Activated T-cell treated with anti-CD3 and anti-CD28 coated beads, Interleukin-2, amount 50 U/mL, for 4 hours (primary cell): ENCODE data around the gene CCNYL1. TPM values are rescaled to one million over a fixed set of nuclear protein-coding genes. Genes with fewer than 3 reads are reported as not detected.

Experiments
- ATAC-seq, 2 donors: fragments of 200-7000 bp; cut with Tn5 transposase; one replicate each; pipeline ENCODE4 v1.10.0; 2021
- DNase-seq: peaks from one replicate; pipeline ENCODE4 v3.0.0-alpha.2; 2020
- H3K27me3 Mint-ChIP-seq: one replicate; pipeline ENCODE4 v1.8.0; 2021; ENCODE audit warnings: low read depth, mixed read lengths
- H3K36me3 Mint-ChIP-seq: one replicate; pipeline ENCODE4 v1.8.0; 2022; ENCODE audit warnings: mixed read lengths; ENCODE audit not compliant: insufficient read depth
- H3K4me1 Mint-ChIP-seq: one replicate; pipeline ENCODE4 v1.8.0; 2021; ENCODE audit warnings: low read depth, mixed read lengths
- H3K4me3 Mint-ChIP-seq: one replicate; pipeline ENCODE4 v1.8.0; 2021; ENCODE audit warnings: mild to moderate bottlenecking, moderate library complexity, mixed read lengths
- H3K9me3 Mint-ChIP-seq: one replicate; pipeline ENCODE4 v1.8.0; 2021; ENCODE audit warnings: mixed read lengths
- total RNA-seq, 3 donors: library from RNA; stranded (reverse); gene quantifications; one replicate each; pipeline ENCODE4 v1.2.1, GENCODE V29; 2021

CCNYL1 gene
- total RNA-seq, 3 donors from 2014 or later: 6.3 to 10.3 (median 6.7) TPM

DNA sequence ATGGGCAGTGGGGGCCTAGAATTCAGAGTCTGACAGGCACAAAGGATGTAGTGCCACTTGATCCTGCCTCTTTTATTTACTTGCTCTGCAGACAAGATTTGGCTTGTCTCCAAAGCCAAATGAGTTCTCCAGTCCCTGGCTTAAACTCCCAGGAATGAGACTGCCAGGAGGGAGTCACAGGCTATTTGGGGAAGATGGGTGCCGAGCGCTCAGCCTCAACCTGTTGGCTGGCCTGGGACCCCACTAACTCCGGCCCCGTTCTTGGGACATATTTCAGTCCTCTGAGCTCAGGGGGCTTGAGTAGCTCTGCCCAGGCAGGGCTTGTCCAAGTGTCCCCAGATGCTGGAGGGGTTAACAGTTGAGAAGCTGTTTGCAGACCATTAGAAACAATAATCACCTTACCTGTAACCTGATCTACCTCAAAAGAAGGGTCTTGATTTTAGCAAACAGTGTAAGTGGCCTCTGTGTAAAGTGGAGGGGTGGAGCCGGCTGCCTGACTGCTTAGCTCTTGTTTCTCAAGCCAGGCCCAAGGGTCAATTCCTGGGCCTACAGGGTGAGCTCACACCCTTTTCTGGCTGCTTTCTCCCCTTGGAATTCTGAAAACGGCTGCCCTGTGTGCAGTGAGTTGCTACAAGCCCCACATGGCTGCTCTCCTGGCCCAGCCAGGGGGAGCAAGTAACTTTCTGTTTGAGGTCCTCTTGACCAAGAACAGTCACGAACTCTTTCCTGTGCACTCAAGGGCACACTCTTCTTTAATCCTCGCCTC lies 85.3 kb downstream of the CCNYL1 start:
- Mint-ChIP-seq H3K4me1 (no peaks in the 10 kb centered on the region), H3K27me3 (peaks cover 8% of the 10 kb centered on the region), H3K9me3 (no peaks in the 10 kb centered on the region), H3K4me3 (no peak overlapping the region), H3K36me3 (no peaks in the 10 kb centered on the region)
- no peak for ATAC-seq
- DNase-seq: no peak

DNA sequence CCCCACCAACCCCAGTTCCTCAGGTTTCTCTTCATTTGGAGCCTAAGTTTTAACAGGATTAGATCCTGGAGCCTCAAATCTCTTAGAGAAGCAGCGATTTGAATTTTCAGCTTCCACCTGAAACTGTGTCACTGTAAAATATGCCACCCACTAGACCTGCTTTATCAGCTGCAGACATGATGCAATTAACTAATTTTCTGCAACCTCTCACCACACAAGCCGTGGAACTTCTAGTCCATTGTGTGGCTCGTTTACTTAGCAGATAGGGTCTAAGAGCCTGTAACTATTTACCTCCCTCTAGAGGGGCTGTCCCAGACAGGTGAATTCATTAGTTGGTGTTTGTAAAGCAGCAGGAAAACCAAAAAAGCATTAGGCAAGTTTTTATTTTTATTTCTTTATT lies 89.8 kb downstream of the CCNYL1 start:
- DNase-seq (no peak), ATAC-seq (no peak)
- H3K36me3 Mint-ChIP-seq: no peaks in the 10 kb centered on the region
- H3K4me3 Mint-ChIP-seq: no peak overlapping the region
- H3K9me3 Mint-ChIP-seq: no peaks in the 10 kb centered on the region
- H3K27me3 Mint-ChIP-seq: no peaks in the 10 kb centered on the region
- no peaks in the 10 kb centered on the region for H3K4me1 Mint-ChIP-seq

DNA sequence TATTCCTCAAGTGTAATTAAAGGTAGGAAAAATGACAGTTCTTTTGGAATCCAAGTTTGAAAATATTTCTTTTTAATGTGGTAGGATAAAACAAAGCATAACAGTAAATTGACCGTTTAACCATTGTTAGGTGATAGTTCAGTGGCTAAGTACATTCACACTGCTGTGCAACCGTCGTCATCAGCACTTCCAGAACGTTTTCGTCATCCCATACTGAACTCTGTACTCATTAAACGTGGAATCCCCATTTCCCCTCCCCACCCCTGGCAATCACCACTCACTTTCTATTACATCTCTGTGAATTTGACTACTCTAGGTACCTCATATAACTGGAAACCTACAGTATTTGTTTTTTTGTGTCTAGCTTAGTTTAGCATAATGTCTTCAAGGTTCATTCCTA lies 91.2 kb downstream of the CCNYL1 start:
- no peak overlapping the region for H3K4me3 Mint-ChIP-seq
- no peaks in the 10 kb centered on the region for H3K9me3 Mint-ChIP-seq
- H3K27me3 Mint-ChIP-seq: peaks cover 2% of the 10 kb centered on the region
- H3K4me1 Mint-ChIP-seq: no peaks in the 10 kb centered on the region
- no peaks in the 10 kb centered on the region for H3K36me3 Mint-ChIP-seq
- DNase-seq (no peak), ATAC-seq (no peak)

Other genes starting within 250 kb of the CCNYL1 start
- gene CREB1, start 181.7 kb upstream of the CCNYL1 start, total RNA-seq: 10 to 100 TPM; 55.2 to 71.1 (median 59.5) TPM
- gene METTL21A, start 86.2 kb upstream of the CCNYL1 start, total RNA-seq: 10 to 100 TPM; 29.2 to 44.7 (median 35.8) TPM
- gene FZD5, start 58.3 kb downstream of the CCNYL1 start, total RNA-seq: under 1 TPM; 0.56 to 0.79 (median 0.71) TPM